GM21360 (cell line): Measurements from ENCODE around the gene FBXO24.

ENCODE experiments used
- ATAC-seq: cut with Tn5 transposase; IDR thresholded peaks from one replicate; pipeline ENCODE4 v1.9.1; 2021; ENCODE audit warnings: mild to moderate bottlenecking, moderate library complexity; ENCODE audit not compliant: unreplicated experiment

Gene FBXO24

DNA sequence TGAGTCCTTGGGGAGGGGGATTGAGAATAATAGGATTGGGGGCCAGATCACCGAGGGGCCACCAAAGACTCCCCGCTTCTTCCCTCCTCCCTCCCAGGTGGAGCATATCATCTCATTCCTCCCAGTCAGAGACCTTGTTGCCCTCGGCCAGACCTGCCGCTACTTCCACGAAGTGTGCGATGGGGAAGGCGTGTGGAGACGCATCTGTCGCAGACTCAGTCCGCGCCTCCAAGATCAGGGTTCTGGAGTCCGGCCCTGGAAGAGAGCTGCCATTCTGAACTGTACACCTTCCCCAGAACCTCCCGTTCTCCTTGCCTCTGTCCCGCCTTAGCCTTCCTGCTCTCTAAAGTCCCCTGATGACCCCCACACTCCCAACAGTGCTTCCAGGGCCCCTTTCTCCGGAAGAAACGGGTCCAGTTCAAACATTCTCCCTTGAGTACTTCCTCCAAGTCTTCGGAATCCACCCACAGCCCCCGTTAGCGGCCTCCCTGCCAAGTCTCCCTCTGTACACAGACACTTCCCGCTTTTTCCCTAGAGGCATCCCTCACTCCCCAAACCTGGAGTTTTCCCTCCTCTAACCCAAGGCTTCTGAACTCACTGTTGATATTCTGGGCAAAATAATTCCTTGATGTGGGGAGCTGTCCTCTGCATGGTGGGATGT, 4.1 kb downstream of the FBXO24 start:
- ATAC-seq = no peak

DNA sequence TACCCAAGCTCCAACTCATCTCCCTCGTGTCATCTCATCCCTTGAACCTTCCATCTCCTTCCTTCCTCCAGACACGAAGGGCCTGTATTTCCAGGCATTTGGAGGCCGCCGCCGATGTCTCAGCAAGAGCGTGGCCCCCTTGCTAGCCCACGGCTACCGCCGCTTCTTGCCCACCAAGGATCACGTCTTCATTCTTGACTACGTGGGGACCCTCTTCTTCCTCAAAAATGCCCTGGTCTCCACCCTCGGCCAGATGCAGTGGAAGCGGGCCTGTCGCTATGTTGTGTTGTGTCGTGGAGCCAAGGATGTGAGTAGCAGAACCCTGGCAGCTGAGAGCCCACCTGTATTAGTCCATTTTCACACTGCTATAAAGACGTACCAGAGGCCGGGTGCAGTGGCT, 5.5 kb downstream of the FBXO24 start:
- ATAC-seq = no peak

DNA sequence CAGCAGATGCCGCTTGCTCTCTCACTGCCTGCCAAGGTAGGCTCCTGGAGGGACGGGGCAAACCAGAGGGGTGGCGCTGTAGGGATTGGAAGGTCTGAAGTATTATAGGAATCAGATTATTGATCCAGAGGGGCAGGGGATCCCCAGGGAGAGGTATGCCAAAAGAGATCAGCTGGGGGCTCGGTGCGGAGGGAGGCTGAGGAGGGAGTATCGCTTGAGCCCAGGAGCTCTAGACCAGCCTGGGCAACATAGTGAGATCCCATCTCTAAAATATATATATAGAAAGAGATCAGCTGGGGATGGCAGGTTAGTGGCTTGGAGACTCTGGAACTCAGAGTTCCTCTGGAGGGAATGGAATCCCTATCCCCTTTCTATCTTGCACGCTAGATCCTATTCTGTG, 9.1 kb downstream of the FBXO24 start:
- no peak for ATAC-seq

DNA sequence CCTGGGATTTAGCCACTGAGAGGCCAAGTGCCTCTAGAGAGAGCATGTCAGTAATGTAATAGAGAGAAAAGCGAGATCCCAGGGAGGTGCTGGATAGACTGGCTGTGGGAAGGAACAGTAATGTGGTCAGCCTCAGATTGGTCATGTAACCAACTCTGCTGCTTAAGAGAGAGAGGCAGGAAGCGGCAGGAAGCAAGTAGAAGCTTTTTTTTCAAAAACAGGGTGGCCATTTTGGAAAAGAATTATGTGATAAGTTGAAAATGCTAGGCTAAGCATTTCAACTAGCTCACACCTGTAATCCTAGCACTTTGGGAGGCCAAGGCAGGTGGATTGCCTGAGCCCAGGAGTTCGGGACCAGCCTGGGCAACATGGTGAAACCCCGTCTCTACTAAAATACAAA, 12.3 kb downstream of the FBXO24 start:
- ATAC-seq = no peak

DNA sequence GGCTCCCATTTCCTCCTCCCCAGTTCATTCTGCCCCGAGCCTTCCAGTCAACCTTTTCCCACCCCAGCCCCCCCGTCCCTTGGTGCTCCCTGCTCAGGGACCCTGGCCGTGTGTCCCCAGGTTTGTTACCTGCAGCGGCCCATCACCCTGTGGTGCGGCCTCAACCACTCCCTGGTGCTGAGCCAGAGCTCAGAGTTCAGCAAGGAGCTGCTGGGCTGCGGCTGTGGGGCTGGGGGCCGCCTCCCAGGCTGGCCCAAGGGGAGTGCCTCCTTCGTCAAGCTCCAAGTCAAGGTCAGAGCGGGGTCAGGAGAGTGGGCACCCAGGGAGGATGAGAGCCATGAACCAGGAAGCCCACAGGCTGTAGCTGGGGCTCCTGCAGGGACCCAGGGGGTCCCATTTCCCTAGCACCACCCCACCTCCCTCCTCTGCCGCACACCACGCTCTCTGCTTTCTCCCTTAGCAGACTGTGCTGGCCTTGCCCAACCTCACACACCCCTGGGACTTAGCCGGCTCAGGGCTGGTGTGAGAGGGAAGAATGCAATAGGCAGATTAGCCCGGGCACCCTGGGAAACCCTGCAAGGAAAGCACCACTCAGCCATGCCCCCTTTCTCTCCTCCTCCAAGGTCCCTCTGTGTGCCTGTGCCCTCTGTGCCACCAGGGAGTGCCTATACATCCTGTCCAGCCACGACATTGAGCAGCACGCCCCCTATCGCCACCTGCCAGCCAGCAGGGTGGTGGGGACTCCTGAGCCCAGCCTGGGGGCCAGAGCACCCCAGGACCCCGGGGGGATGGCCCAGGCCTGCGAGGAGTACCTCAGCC, 14.0 kb downstream of the FBXO24 start:
- ATAC-seq = no peak

DNA sequence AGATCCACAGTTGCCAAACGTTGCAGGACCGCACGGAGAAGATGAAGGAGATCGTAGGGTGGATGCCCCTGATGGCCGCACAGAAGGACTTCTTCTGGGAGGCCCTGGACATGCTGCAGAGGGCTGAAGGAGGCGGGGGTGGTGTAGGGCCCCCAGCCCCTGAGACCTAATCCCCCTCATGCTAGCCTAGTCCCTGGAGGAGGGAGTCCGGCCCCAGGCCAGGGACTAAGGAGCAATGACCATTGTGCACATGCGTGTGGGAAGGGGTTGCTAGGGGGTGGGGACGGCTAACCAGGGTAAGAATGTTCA, 14.6 kb downstream of the FBXO24 start:
- no peak for ATAC-seq

DNA sequence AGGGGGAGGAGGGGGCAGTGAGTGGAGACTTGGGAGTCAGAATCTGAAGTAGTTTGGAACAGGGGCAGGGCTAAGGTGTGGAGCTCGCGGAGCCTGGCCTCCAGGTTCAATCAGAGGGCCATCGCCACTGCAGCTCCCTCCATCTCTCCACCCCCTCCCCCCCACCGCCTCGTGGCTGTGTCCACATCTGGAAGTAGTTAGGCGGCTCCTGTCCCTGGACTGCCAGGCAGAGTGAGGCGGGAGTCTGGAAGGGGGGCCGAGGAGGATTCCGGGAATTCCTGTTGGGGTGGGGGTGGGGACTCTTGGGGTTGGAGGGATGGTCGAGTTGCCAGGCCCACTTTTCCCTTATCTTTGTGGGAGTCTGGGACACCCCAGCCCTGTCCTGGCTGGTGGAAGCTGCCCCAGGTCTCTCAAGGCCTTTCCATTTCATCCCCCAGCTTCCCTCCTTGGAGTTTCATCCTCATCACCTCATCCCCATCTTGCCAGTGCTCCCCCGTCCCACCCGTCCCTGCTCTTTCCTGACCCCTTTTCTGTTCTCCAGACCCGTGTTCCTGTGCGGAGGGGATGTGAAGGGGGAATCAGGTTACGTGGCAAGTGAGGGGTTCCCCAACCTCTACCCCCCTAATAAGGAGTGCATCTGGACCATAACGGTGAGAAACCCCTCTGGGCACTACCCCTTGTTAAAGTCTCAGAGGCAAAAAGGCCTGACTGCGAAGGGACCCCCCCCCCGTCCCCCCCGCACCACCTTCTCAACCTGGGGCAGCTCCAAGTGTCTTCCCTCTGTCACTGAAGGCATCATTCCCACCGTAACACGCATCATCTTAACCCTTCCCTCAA, 17.0 kb downstream of the FBXO24 start:
- no peak for ATAC-seq

DNA sequence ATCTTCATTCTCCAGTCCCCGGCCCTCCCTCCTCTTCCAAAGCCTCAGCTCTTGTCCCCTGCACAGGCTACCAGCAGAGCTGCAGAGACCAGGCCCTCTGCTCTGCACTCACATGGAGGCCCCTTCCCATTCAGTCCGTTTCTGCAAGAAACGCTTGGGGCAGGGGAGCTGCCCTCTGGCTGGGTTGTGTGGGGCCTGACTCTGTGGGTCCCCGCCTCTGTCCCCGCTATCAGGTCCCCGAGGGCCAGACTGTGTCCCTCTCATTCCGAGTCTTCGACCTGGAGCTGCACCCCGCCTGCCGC, 17.5 kb downstream of the FBXO24 start:
- no peak for ATAC-seq

DNA sequence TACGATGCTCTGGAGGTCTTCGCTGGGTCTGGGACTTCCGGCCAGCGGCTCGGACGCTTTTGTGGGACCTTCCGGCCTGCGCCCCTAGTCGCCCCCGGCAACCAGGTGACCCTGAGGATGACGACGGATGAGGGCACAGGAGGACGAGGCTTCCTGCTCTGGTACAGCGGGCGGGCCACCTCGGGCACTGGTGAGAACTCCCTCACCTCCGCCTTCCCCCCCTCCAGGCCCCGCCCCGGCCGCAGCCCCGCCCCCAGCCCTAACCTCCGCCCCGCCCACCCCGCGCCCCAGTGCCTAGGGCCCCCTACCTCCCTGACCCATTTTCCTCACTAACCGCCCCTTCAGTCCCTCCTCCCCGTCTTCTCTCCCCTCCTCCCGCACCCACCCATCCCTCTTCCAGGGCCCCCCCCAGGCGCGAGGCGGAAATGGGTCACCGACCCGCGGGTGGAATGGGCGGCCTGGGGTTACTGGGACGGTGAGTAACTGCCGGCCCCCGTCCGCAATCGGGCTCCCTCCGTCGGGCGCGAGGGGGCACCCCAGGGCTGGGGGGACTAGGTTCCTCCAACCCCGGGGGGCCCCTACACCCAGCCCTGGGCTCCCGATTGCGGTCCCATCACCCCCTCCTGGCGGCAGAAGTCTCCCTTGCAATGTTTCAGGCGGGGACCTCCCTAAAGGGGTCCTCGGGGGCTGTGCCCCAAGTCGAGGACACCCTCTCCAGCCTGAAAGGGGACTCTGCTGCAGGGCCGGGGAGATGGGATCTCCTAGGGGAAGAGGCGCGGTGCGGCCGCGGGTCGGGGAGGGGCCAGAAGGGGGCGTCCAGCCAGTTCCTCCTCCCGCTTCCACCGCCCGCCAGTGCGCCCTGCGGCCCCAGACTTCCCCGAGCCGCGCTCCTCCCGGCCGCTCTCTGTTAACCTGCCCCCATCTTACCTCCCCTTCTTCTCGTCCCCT, 18.2 kb downstream of the FBXO24 start:
- no peak for ATAC-seq

DNA sequence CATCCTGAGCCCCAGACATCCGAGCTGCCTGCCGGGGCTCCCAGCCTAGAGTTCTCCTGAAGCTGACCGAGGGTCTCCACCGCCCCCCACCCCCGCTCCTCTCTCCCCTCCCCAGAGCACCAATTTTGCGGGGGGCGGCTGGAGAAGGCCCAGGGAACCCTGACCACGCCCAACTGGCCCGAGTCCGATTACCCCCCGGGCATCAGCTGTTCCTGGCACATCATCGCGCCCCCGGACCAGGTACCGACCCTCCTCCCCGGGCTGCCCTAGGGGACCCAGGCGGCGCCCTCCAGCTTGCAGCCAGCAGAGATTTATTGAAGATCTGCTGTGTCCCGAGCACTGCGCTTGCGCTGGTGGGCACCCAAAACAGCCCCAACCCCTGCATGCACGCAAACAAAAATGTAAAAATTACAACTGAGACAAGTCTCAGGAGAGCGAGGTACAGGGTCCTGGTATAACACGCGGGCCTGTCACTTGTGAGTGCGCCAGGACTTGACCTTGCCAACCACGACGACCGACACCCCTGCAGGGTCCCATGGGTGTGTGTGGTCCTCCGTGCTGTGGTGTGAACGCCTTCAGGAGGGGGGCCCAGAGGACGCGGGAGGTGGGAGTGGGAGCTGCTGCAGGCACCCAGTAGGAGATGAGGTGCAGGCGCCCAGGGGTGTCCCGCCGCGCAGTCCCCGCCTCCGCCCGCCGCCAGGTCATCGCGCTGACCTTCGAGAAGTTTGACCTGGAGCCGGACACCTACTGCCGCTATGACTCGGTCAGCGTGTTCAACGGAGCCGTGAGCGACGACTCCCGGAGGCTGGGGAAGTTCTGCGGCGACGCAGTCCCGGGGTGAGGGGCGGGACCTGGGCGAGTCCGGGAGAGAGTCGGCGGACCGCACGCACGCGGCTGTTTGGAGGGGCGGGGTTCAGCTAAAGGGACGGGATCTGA, 19.1 kb downstream of the FBXO24 start:
- ATAC-seq = no peak

DNA sequence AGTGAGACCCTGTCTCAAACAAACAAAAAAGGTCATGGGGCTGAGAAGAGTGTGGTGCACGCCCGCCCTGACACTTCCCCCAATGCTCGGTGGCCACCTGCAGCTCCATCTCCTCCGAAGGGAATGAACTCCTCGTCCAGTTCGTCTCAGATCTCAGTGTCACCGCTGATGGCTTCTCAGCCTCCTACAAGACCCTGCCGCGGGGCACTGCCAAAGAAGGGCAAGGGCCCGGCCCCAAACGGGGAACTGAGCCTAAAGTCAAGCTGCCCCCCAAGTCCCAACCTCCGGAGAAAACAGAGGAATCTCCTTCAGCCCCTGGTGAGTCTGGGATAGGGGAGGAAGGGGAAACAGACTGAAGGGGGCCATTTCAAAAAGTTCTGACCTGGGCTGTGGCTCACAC, 20.2 kb downstream of the FBXO24 start:
- ATAC-seq = no peak

DNA sequence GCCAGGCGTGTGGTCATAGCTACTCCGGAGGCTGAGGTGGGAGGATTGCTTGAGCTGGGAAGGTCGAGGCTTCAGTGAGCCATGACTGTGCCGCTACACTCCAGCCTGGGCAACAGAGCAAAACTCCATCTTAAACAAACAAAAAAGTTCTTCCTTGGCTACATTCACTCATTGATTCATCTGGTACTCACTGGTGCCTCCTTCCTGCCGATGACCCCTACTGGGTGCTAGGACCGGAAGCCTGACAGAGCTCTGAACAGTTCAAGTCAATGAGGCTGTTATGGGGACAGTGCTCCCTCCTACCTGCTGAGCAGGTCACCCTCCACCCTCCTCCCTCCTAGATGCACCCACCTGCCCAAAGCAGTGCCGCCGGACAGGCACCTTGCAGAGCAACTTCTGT, 21.0 kb downstream of the FBXO24 start:
- no peak for ATAC-seq

DNA sequence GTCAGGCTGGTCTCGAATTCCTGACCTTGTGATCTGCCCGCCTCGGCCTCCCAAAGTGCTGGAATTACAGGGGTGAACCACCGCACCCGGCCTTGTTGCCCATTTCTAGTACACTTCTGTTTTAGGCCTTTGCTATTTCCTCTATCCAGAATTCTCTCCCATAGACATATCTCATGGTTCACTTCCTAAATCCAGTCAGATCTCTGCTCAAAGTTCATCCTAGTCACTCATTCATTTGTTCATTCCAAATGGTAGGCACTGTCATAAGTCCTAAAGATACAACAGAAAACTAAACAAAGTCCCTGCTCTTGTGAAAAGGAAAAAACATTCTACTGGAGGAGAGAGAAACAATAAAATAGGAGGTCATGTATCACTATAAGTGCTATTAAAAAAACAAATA, 23.8 kb downstream of the FBXO24 start:
- ATAC-seq = no peak

DNA sequence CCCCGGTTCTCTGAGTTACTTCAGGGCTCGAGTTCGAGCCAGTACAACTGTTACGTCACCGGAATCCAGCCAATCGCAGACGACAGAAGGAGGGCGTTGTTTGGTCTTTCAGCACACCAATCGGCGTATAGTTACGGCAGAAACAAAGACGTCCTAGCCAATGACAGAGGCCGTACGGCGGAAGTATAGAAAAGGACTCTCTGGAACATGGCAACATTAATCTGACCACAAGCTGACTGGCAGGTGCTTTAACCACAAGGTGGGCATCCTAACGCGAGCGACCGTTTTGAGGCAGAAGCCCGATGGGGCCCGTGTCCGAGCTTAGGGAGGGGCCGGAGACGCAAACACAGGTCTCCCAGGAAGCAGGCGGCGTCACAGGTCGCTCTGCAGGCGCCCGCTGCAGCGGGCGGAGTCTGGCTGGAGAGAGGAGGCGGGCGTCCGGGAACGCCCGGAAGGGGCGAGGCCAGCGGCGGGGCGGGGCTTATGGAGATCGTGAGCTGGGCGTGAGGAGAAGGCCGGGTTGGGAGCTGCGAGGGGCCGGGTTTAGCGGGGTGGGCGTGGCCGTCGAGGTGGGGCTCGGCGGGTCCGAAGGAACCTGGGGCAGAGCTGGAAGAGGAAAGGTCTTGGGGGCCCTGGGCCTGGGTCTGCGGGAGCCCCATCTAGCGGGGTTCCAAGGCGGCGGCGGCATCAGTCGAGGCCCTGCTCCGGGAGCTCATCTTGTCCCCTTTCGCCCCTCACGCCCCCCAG, 26.0 kb downstream of the FBXO24 start, which contains the start of gene MOSPD3:
MOSPD3 (plus strand) TSS at position 558 of the 747 bp plus-strand sequence. CDS start 252 bp downstream, outside the sequence.
- ATAC-seq = peak; percentile 88

DNA sequence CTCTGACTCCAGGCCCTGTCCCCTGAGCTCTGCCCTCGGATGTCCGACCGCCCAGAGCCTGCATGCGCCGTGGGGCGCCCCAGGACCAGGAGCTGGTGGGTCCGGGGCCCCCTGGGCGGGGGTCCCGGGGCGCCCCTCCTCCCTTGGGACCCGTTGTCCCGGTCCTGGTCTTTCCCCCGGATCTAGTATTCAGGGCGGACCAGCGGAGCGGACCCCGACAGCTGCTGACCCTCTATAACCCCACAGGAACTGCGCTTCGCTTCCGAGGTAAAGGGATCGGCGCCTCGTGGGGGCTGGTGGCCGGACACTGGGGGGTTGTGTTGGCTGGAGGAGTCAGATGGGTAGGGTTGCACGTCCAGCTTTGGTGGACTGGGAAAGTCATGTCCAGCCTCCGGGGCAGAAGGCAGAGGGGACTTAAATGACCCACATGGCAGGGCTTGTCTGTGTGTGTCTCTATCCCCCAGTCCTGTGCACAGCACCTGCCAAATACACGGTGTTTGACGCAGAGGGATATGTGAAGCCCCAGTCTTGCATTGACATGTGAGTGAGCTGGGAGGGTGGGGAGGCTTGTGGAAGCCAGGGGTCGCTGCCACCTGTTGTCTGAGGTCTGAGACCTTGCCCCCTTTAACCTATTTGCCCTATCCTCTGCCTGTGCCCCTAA, 26.7 kb downstream of the FBXO24 start:
- no peak for ATAC-seq

DNA sequence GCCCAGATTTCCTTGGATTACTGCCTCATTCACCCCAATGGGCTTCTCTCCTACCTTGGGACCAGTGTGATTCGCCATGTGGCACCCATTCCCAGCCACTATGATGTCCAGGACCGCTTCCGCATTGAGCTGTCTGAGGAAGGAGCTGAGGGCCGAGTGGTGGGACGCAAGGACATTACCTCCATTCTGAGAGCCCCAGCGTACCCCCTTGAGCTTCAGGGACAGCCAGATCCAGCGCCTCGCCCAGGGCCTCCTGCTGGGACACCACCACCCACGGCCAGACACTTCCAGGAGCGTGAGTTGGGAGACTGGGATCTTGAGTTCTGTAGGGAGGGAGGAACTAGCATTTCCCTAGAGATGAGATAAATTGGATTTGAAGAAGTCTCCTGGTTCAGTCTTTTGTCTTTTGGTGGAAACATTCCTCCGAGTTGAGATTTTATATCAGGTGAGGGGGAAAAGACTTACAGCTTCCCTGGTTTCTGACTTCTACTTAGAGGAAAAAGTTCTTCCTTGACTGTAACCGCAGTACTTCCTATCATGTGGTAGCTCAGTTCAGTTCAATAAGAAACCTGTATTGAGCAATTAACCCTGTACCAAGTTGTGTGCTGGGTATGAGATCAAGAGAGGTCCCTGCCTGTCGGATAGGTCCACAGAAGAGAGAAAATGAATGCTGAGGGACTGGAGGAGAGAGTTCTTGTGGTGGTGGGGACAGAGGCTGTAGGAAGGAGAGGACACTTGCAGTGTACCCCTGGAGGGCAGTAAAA, 27.5 kb downstream of the FBXO24 start:
- ATAC-seq = no peak

DNA sequence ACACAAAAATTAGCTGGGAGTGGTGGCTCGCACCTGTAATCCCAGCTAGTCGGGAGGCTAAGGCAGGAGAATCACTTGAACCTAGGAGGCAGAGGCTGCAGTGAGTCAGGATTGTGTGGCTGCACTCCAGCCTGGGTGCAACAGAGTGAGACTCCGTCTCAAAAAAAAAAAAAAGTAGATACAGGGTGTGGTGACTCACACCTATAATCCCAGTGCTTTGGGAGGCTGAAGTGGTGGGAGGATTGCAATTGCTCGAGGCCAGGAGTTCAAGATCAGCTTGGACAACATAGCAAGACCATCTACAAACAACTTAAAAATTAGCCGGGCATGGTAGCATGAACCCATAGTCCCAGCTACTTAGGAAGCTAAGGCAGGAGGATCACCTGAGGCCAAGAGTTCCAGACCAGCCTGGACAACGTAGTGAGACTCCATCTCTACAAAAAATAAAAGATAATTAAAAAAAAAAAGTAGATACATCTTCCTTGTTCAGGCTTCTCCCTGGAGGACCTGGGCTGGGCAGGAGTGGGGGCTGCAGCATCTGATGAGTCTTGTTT, 28.3 kb downstream of the FBXO24 start:
- ATAC-seq = no peak
